ENCODE measurements around the gene KLRC4. TPM values are rescaled to one million over a fixed set of nuclear protein-coding genes. Genes with fewer than 3 reads are reported as not detected.
A peak's percentile ranks its signal among the peaks of the same experiment; 100 is the strongest.

The KLRC4 gene
- total RNA-seq, 3 donors from 2014 or later, result 0.72 to 1.7 (median 1.4) TPM

- intact Hi-C loops (cut with DNase I, micrococcal nuclease), result no loop called here
- peaks cover 15% of the 10 kb centered on the region for H3K4me1 ChIP-seq (ENCODE audit: low read depth)
- DNase-seq, result peak; percentile 63 to 69 (median 67)
- H3K4me3 ChIP-seq, result peak overlapping the region; percentile 52
- no peaks in the 10 kb centered on the region for H3K9me3 ChIP-seq
- peak; percentile 73 for ATAC-seq
- no peaks in the 10 kb centered on the region for H3K36me3 ChIP-seq (ENCODE audit: low read depth)
- TF ChIP-seq CTCF (IDR thresholded peaks at IDR 0.05), result no peak
Observed at GRCh38 chr12:10363914-10364814, 45.4 kb downstream of the KLRC4 start.

GRCh38 chr12:10363658-10363913 lies 46.0 kb downstream of the KLRC4 start:
- no peaks in the 10 kb centered on the region for H3K9me3 ChIP-seq
- H3K4me3 ChIP-seq, result no peak overlapping the region
- no peak for ATAC-seq
- no peak for TF ChIP-seq CTCF (IDR thresholded peaks at IDR 0.05)
- no peak for DNase-seq
- no peaks in the 10 kb centered on the region for H3K36me3 ChIP-seq (ENCODE audit: low read depth)
- H3K4me1 ChIP-seq (ENCODE audit: low read depth), result peaks cover 15% of the 10 kb centered on the region
- intact Hi-C loops (cut with DNase I, micrococcal nuclease), result no loop called here

- peaks cover 15% of the 10 kb centered on the region for H3K4me1 ChIP-seq (ENCODE audit: low read depth)
- no peaks in the 10 kb centered on the region for H3K9me3 ChIP-seq
- intact Hi-C loops (cut with DNase I, micrococcal nuclease), result no loop called here
- DNase-seq (peak in 1 of 3 donors; percentile 19), ATAC-seq (no peak)
- no peak overlapping the region for H3K4me3 ChIP-seq
- TF ChIP-seq CTCF (IDR thresholded peaks at IDR 0.05), result no peak
- H3K36me3 ChIP-seq (ENCODE audit: low read depth), result no peaks in the 10 kb centered on the region
Observed at GRCh38 chr12:10362828-10363657, 46.5 kb downstream of the KLRC4 start.

GRCh38 chr12:10362325-10362724 lies 47.2 kb downstream of the KLRC4 start:
- no peak for ATAC-seq
- intact Hi-C loops (cut with DNase I, micrococcal nuclease), result no loop called here
- Histone ChIP-seq H3K9me3 (no peaks in the 10 kb centered on the region), H3K4me1 (ENCODE audit: low read depth) (peaks cover 15% of the 10 kb centered on the region), H3K4me3 (no peak overlapping the region), H3K36me3 (ENCODE audit: low read depth) (no peaks in the 10 kb centered on the region)
- no peak for DNase-seq
- no peak for TF ChIP-seq CTCF (IDR thresholded peaks at IDR 0.05)

- Histone ChIP-seq H3K4me1 (ENCODE audit: low read depth) (peaks cover 15% of the 10 kb centered on the region), H3K36me3 (ENCODE audit: low read depth) (no peaks in the 10 kb centered on the region), H3K9me3 (no peaks in the 10 kb centered on the region), H3K4me3 (no peak overlapping the region)
- ATAC-seq (no peak), DNase-seq (no peak)
- intact Hi-C loops (cut with DNase I, micrococcal nuclease), result no loop called here
- no peak for TF ChIP-seq CTCF (IDR thresholded peaks at IDR 0.05)
Observed at GRCh38 chr12:10361622-10362021, 47.9 kb downstream of the KLRC4 start.

Measured in mucosa of descending colon (tissue), 3 donors.